ENCODE measurements around the gene SECTM1. TPM values are rescaled to one million over a fixed set of nuclear protein-coding genes. Genes with fewer than 3 reads are reported as not detected.

Gene SECTM1
- total and polyA plus RNA-seq, 9 of the 15 experiments (the other 6 are each of a cell fraction or from before 2014, with no cell fraction given) = 0.11 to 0.46 (median 0.18) TPM; not detected in 6

- TF ChIP-seq, protein P1, sequence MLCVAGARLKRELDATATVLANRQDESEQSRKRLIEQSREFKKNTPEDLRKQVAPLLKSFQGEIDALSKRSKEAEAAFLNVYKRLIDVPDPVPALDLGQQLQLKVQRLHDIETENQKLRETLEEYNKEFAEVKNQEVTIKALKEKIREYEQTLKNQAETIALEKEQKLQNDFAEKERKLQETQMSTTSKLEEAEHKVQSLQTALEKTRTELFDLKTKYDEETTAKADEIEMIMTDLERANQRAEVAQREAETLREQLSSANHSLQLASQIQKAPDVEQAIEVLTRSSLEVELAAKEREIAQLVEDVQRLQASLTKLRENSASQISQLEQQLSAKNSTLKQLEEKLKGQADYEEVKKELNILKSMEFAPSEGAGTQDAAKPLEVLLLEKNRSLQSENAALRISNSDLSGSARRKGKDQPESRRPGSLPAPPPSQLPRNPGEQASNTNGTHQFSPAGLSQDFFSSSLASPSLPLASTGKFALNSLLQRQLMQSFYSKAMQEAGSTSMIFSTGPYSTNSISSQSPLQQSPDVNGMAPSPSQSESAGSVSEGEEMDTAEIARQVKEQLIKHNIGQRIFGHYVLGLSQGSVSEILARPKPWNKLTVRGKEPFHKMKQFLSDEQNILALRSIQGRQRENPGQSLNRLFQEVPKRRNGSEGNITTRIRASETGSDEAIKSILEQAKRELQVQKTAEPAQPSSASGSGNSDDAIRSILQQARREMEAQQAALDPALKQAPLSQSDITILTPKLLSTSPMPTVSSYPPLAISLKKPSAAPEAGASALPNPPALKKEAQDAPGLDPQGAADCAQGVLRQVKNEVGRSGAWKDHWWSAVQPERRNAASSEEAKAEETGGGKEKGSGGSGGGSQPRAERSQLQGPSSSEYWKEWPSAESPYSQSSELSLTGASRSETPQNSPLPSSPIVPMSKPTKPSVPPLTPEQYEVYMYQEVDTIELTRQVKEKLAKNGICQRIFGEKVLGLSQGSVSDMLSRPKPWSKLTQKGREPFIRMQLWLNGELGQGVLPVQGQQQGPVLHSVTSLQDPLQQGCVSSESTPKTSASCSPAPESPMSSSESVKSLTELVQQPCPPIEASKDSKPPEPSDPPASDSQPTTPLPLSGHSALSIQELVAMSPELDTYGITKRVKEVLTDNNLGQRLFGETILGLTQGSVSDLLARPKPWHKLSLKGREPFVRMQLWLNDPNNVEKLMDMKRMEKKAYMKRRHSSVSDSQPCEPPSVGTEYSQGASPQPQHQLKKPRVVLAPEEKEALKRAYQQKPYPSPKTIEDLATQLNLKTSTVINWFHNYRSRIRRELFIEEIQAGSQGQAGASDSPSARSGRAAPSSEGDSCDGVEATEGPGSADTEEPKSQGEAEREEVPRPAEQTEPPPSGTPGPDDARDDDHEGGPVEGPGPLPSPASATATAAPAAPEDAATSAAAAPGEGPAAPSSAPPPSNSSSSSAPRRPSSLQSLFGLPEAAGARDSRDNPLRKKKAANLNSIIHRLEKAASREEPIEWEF (CRISPR knock-in tag; IDR thresholded peaks at IDR 0.05) = no peak
- TF ChIP-seq MED1 (CRISPR knock-in tag; IDR thresholded peaks at IDR 0.05; ENCODE audit: borderline replicate concordance) (peak; percentile 99; the same call in 1 of the 2 replicates), POLR2AphosphoS5 (IDR thresholded peaks at IDR 0.05; ENCODE audit: control insufficient read depth, insufficient read depth, low read depth, low read length) (no peak), ZNF384 (IDR thresholded peaks at IDR 0.05; ENCODE audit: low read depth, low read length) (0 out of 2 replicates have a peak, but pooled peaks have one; percentile 15), BRCA1 (IDR thresholded peaks at IDR 0.05) (no peak), BRCA1 (CRISPR knock-in tag; IDR thresholded peaks at IDR 0.05) (no peak), IFI16 (CRISPR knock-in tag; IDR thresholded peaks at IDR 0.05) (no peak), ZNF143 (CRISPR knock-in tag; IDR thresholded peaks at IDR 0.05) (no peak; the same call in 1 of the 2 replicates), TOE1 (IDR thresholded peaks at IDR 0.05; ENCODE audit: borderline replicate concordance) (peak; percentile 95), TOE1 (CRISPR knock-in tag; IDR thresholded peaks at IDR 0.05; ENCODE audit: borderline replicate concordance, low read depth) (peak; percentile 84; the same call in 1 of the 2 replicates), ZNF561 (CRISPR knock-in tag; conservative IDR thresholded peaks at IDR 0.05) (no peak), ILF3 (IDR thresholded peaks at IDR 0.05; ENCODE audit: borderline replicate concordance) (no peak), ELF1 (tag; IDR thresholded peaks at IDR 0.05) (peak; percentile 77), ZNF592 (IDR thresholded peaks at IDR 0.05) (peak; percentile 98), SMAD1 (IDR thresholded peaks at IDR 0.05; ENCODE audit: low read depth, low read length, partially characterized antibody) (no peak), DMBX1 (CRISPR knock-in tag; IDR thresholded peaks at IDR 0.05; ENCODE audit: borderline replicate concordance) (peak; percentile 32; the same call in 1 of the 2 replicates)
- TF ChIP-seq, protein P2, sequence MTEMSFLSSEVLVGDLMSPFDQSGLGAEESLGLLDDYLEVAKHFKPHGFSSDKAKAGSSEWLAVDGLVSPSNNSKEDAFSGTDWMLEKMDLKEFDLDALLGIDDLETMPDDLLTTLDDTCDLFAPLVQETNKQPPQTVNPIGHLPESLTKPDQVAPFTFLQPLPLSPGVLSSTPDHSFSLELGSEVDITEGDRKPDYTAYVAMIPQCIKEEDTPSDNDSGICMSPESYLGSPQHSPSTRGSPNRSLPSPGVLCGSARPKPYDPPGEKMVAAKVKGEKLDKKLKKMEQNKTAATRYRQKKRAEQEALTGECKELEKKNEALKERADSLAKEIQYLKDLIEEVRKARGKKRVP (CRISPR knock-in tag; IDR thresholded peaks at IDR 0.05) = no peak
Measured at GRCh38 chr17:82287868-82288801, 45.4 kb downstream of the SECTM1 start (continued).
